ENCODE data around the gene CDKL5.

Gene CDKL5

DNA sequence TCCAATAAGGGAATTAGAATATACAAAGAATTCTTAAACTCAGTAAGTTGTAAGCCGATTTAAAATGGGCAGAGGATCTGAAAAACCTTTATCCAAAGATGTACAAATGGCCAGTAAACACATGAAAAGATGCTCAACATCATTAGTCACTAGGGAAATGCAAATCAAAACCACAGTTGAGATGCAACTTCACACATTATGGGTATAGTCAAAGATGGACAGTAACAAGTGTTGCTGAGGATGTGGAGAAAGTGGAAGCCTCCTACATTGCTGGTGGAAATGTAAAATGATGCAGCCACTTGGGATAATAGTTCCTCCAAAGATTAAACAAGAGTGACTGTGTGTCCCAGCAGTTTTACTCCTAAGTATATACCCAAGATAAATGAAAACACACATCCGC lies 213.9 kb downstream of the CDKL5 start:
- Histone ChIP-seq H2AFZ (ENCODE audit: low read length, unreplicated experiment) (no peak overlapping the region), H3K4me3 (ENCODE audit: low read depth, low read length) (no peak overlapping the region), H3K27ac (ENCODE audit: low read depth, low read length) (no peak overlapping the region), H3K27me3 (ENCODE audit: insufficient read depth, low read length) (peaks cover 2% of the 10 kb centered on the region; the same call in 1 of the 2 replicates), H3K79me2 (ENCODE audit: control insufficient read depth, insufficient read depth, low read length, unreplicated experiment) (no peaks in the 10 kb centered on the region), H3K36me3 (ENCODE audit: insufficient read depth, low read length) (no peaks in the 10 kb centered on the region), H3K4me1 (ENCODE audit: control insufficient read depth, insufficient read depth, low read length, unreplicated experiment) (no peaks in the 10 kb centered on the region)

DNA sequence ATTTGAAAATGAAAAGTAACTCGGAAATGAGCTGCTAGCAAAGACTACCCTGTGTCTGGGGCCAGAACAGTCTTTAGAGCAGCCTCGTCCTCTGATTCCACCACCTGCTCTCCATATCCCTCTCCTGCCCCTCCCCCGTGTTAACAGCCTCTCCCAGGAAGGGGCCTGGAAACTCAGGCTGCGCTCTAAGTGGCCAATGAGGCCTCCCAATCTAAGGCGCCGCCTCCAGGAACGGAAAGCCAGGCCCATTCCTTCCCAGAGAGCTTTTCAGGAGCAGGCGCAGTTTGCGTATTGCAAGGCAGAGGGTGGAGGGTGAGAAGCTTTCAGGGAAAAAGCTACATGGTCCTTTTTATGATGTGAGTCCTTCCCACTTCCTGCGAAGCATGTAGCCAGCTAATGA lies 215.3 kb downstream of the CDKL5 start:
- H3K27me3 ChIP-seq (ENCODE audit: insufficient read depth, low read length): peaks cover 2% of the 10 kb centered on the region; the same call in 1 of the 2 replicates
- H3K79me2 ChIP-seq (ENCODE audit: control insufficient read depth, insufficient read depth, low read length, unreplicated experiment): no peaks in the 10 kb centered on the region
- no peak overlapping the region for H3K27ac ChIP-seq (ENCODE audit: low read depth, low read length)
- H3K4me3 ChIP-seq (ENCODE audit: low read depth, low read length): no peak overlapping the region
- H3K4me1 ChIP-seq (ENCODE audit: control insufficient read depth, insufficient read depth, low read length, unreplicated experiment): no peaks in the 10 kb centered on the region
- H2AFZ ChIP-seq (ENCODE audit: low read length, unreplicated experiment): no peak overlapping the region
- H3K36me3 ChIP-seq (ENCODE audit: insufficient read depth, low read length): no peaks in the 10 kb centered on the region

DNA sequence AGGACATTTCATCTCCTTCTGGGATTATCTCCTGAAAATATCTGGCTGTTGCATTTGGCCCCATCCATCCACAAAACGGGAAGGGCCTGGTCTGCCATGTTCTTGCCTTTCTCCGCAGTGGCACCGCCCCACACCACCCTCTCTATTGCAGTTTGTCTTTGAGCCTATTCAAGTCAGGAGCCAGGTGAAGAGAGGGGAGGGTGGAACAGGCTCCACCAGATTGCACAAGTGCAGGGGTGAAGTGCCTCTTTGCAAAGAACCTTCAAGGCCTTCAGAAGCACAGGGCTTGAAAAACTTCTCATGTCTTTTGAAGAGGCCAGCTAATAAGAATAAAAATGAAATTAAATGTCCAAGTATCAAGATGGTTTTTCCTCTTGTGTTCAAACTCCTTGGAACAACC lies 217.8 kb downstream of the CDKL5 start:
- no peaks in the 10 kb centered on the region for H3K4me1 ChIP-seq (ENCODE audit: control insufficient read depth, insufficient read depth, low read length, unreplicated experiment)
- peaks cover 2% of the 10 kb centered on the region; the same call in 1 of the 2 replicates for H3K27me3 ChIP-seq (ENCODE audit: insufficient read depth, low read length)
- H3K27ac ChIP-seq (ENCODE audit: low read depth, low read length): no peak overlapping the region
- no peaks in the 10 kb centered on the region for H3K79me2 ChIP-seq (ENCODE audit: control insufficient read depth, insufficient read depth, low read length, unreplicated experiment)
- H2AFZ ChIP-seq (ENCODE audit: low read length, unreplicated experiment): no peak overlapping the region
- H3K4me3 ChIP-seq (ENCODE audit: low read depth, low read length): no peak overlapping the region
- no peaks in the 10 kb centered on the region for H3K36me3 ChIP-seq (ENCODE audit: insufficient read depth, low read length)

DNA sequence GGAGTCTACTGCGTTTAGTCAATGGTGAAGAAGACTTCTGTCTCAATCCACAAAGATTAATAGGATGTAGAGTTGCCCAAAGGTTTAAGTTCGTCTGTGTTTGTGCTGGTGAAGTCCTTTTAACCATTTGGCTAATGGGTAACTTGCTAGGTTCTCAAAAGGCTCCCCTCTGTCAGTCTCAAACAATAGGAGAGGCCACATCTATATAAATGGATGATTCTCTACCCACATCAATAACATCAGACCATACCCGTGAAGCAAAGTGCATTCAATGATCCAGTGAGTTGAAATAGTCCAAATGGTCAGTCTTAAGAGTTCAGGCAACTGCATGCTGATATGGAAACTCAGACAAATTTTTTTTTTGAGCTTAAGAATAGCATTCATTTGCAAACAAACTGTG lies 218.4 kb downstream of the CDKL5 start:
- Histone ChIP-seq H2AFZ (ENCODE audit: low read length, unreplicated experiment) (no peak overlapping the region), H3K27ac (ENCODE audit: low read depth, low read length) (no peak overlapping the region), H3K4me1 (ENCODE audit: control insufficient read depth, insufficient read depth, low read length, unreplicated experiment) (no peaks in the 10 kb centered on the region), H3K79me2 (ENCODE audit: control insufficient read depth, insufficient read depth, low read length, unreplicated experiment) (no peaks in the 10 kb centered on the region), H3K27me3 (ENCODE audit: insufficient read depth, low read length) (peaks cover 2% of the 10 kb centered on the region; the same call in 1 of the 2 replicates), H3K36me3 (ENCODE audit: insufficient read depth, low read length) (no peaks in the 10 kb centered on the region), H3K4me3 (ENCODE audit: low read depth, low read length) (no peak overlapping the region)

- H3K27me3 ChIP-seq (ENCODE audit: insufficient read depth, low read length): peaks cover 2% of the 10 kb centered on the region; the same call in 1 of the 2 replicates
- H3K36me3 ChIP-seq (ENCODE audit: insufficient read depth, low read length): no peaks in the 10 kb centered on the region
- no peak overlapping the region for H2AFZ ChIP-seq (ENCODE audit: low read length, unreplicated experiment)
- no peak overlapping the region for H3K27ac ChIP-seq (ENCODE audit: low read depth, low read length)
- no peaks in the 10 kb centered on the region for H3K79me2 ChIP-seq (ENCODE audit: control insufficient read depth, insufficient read depth, low read length, unreplicated experiment)
- H3K4me1 ChIP-seq (ENCODE audit: control insufficient read depth, insufficient read depth, low read length, unreplicated experiment): no peaks in the 10 kb centered on the region
- no peak overlapping the region for H3K4me3 ChIP-seq (ENCODE audit: low read depth, low read length)
These were observed 222.2 kb downstream of the CDKL5 start for GRCh38 chrX:18647621-18648020.

- no peak overlapping the region for H2AFZ ChIP-seq (ENCODE audit: low read length, unreplicated experiment)
- no peaks in the 10 kb centered on the region for H3K79me2 ChIP-seq (ENCODE audit: control insufficient read depth, insufficient read depth, low read length, unreplicated experiment)
- no peak overlapping the region for H3K27ac ChIP-seq (ENCODE audit: low read depth, low read length)
- no peak overlapping the region for H3K4me3 ChIP-seq (ENCODE audit: low read depth, low read length)
- no peaks in the 10 kb centered on the region for H3K4me1 ChIP-seq (ENCODE audit: control insufficient read depth, insufficient read depth, low read length, unreplicated experiment)
- no peaks in the 10 kb centered on the region for H3K27me3 ChIP-seq (ENCODE audit: insufficient read depth, low read length)
- H3K36me3 ChIP-seq (ENCODE audit: insufficient read depth, low read length): no peaks in the 10 kb centered on the region
These were observed 224.1 kb downstream of the CDKL5 start for GRCh38 chrX:18649498-18649951.

DNA sequence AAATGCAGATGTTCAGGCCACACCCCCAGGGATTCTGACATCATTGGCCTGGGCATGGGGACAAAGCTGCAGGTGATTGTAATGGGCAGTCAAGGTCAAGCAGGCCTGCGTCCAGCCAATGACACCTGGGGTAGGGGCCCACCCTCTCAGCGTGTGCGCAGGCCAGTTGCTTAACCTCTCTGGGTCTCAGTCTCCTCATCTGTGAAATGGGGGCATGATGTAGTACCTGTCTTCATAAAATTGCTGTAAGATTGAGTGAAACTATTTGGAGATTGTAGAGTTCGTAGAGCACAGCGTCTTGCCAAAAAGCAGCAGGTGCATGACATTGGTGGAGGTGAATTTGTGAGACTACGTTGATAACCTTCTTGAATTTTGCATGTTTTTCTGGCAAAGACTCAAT lies 225.3 kb downstream of the CDKL5 start:
- Histone ChIP-seq H3K27ac (ENCODE audit: low read depth, low read length) (no peak overlapping the region), H3K36me3 (ENCODE audit: insufficient read depth, low read length) (no peaks in the 10 kb centered on the region), H3K4me3 (ENCODE audit: low read depth, low read length) (no peak overlapping the region), H2AFZ (ENCODE audit: low read length, unreplicated experiment) (no peak overlapping the region), H3K4me1 (ENCODE audit: control insufficient read depth, insufficient read depth, low read length, unreplicated experiment) (no peaks in the 10 kb centered on the region), H3K79me2 (ENCODE audit: control insufficient read depth, insufficient read depth, low read length, unreplicated experiment) (no peaks in the 10 kb centered on the region), H3K27me3 (ENCODE audit: insufficient read depth, low read length) (no peaks in the 10 kb centered on the region)

- Histone ChIP-seq H3K4me1 (ENCODE audit: control insufficient read depth, insufficient read depth, low read length, unreplicated experiment) (no peaks in the 10 kb centered on the region), H2AFZ (ENCODE audit: low read length, unreplicated experiment) (no peak overlapping the region), H3K36me3 (ENCODE audit: insufficient read depth, low read length) (no peaks in the 10 kb centered on the region), H3K4me3 (ENCODE audit: low read depth, low read length) (no peak overlapping the region), H3K79me2 (ENCODE audit: control insufficient read depth, insufficient read depth, low read length, unreplicated experiment) (no peaks in the 10 kb centered on the region), H3K27ac (ENCODE audit: low read depth, low read length) (no peak overlapping the region), H3K27me3 (ENCODE audit: insufficient read depth, low read length) (no peaks in the 10 kb centered on the region)
These were observed 227.2 kb downstream of the CDKL5 start for GRCh38 chrX:18652636-18653035.

- Histone ChIP-seq H3K27ac (ENCODE audit: low read depth, low read length) (no peak overlapping the region), H2AFZ (ENCODE audit: low read length, unreplicated experiment) (no peak overlapping the region), H3K79me2 (ENCODE audit: control insufficient read depth, insufficient read depth, low read length, unreplicated experiment) (no peaks in the 10 kb centered on the region), H3K27me3 (ENCODE audit: insufficient read depth, low read length) (no peaks in the 10 kb centered on the region), H3K4me1 (ENCODE audit: control insufficient read depth, insufficient read depth, low read length, unreplicated experiment) (no peaks in the 10 kb centered on the region), H3K4me3 (ENCODE audit: low read depth, low read length) (no peak overlapping the region), H3K36me3 (ENCODE audit: insufficient read depth, low read length) (no peaks in the 10 kb centered on the region)
These were observed 229.7 kb downstream of the CDKL5 start for GRCh38 chrX:18654875-18655836.

GRCh38 chrX:18661273-18661672 lies 235.9 kb downstream of the CDKL5 start:
- Histone ChIP-seq H3K4me3 (ENCODE audit: low read depth, low read length) (no peak overlapping the region), H3K27ac (ENCODE audit: low read depth, low read length) (no peak overlapping the region), H3K36me3 (ENCODE audit: insufficient read depth, low read length) (no peaks in the 10 kb centered on the region)

GRCh38 chrX:18664947-18665346 lies 239.5 kb downstream of the CDKL5 start:
- no peak overlapping the region for H3K4me3 ChIP-seq (ENCODE audit: low read depth, low read length)
- H3K79me2 ChIP-seq (ENCODE audit: control insufficient read depth, insufficient read depth, low read length, unreplicated experiment): no peaks in the 10 kb centered on the region
- no peaks in the 10 kb centered on the region for H3K27me3 ChIP-seq (ENCODE audit: insufficient read depth, low read length)
- no peak overlapping the region for H3K27ac ChIP-seq (ENCODE audit: low read depth, low read length)
- H3K36me3 ChIP-seq (ENCODE audit: insufficient read depth, low read length): no peaks in the 10 kb centered on the region
- H2AFZ ChIP-seq (ENCODE audit: low read length, unreplicated experiment): no peak overlapping the region
- H3K4me1 ChIP-seq (ENCODE audit: control insufficient read depth, insufficient read depth, low read length, unreplicated experiment): no peaks in the 10 kb centered on the region

More at GRCh38 chrX:18661273-18661672, 235.9 kb downstream of the CDKL5 start:
- Histone ChIP-seq H2AFZ (ENCODE audit: low read length, unreplicated experiment) (no peak overlapping the region), H3K79me2 (ENCODE audit: control insufficient read depth, insufficient read depth, low read length, unreplicated experiment) (no peaks in the 10 kb centered on the region), H3K27me3 (ENCODE audit: insufficient read depth, low read length) (no peaks in the 10 kb centered on the region), H3K4me1 (ENCODE audit: control insufficient read depth, insufficient read depth, low read length, unreplicated experiment) (no peaks in the 10 kb centered on the region)

Measured in ACC112 (cell line).